ENCODE data around the gene FAM120B.

- TF ChIP-seq POLR2AphosphoS5 (IDR thresholded peaks at IDR 0.05; ENCODE audit: low read depth, low read length) = no peak
- TF ChIP-seq TAF1 (IDR thresholded peaks at IDR 0.05; ENCODE audit: low read depth, low read length) = no peak
- TF ChIP-seq POLR2A (IDR thresholded peaks at IDR 0.05; ENCODE audit: low read depth, low read length) = no peak
- TF ChIP-seq POU2F2 (IDR thresholded peaks at IDR 0.05; ENCODE audit: low read depth, low read length) = no peak
- TF ChIP-seq PAX5 (IDR thresholded peaks at IDR 0.05; ENCODE audit: insufficient read depth, low read length, severe bottlenecking) = no peak
- TF ChIP-seq SPI1 (IDR thresholded peaks at IDR 0.05; ENCODE audit: low read depth, low read length) = no peak
Observed at GRCh38 chr6:170347975-170348374, 41.4 kb downstream of the FAM120B start.
